ENCODE measurements around the gene PDCD2.

- 0 out of 2 replicates have a peak, but pooled peaks have one; percentile 6 for TF ChIP-seq CEBPB (IDR thresholded peaks at IDR 0.05)
- no peak for TF ChIP-seq TEAD4 (IDR thresholded peaks at IDR 0.05)
Observed at GRCh38 chr6:170564936-170565530, 19.4 kb downstream of the PDCD2 start.
